GM19238 (cell line): ENCODE measurements around the gene PDE11A.

ENCODE experiments used
- DNase-seq: peaks from one replicate; pipeline ENCODE4 v3.0.0; 2011; ENCODE audit warnings: low spot score; ENCODE audit not compliant: insufficient read length

The PDE11A gene

DNA sequence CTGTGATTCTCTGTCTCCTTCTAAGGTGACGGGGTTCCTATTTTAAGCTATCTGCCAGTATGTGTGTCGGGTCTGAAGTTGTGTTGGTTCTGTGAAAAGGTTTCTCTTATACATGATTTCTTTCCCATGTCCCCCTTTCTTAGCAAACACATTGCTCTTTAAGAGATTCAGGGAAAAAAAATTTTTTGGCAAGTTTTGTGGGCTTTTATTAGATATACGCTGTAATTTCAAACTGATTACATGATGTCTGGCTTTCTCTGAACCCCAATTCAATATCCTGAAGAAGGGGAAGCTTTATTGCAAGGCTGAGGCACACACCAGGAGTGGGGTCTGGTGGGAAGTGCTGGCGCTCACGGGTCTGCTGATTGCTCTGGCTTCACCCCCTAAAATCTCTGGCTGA, 469.4 kb downstream of the PDE11A start:
- no peak for DNase-seq

DNA sequence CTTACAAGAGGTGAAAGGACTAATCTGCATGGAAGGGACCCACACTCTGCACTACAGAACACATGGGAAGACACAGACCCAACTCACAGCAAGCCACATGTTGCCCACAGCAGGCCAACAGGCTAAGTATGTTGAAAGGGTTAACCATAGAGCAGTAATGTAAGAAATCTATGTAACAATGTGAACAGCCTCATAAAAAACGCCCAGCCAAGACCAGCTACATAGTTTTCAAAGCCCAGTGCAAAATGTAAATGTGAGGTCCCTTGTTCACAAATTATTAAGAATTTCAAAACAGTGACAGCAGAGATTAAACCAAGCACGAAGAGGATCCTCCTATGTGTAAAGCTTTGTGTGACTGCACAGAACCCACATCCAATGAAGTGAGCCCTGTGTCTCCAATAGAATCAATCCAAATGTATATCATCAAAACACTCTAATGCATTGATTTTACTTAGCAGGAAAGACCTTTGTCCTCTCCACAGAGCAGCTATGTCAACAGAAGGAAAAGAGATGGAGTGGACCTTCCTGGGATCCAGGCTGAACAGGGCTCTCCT, 469.9 kb downstream of the PDE11A start:
- DNase-seq, result no peak

DNA sequence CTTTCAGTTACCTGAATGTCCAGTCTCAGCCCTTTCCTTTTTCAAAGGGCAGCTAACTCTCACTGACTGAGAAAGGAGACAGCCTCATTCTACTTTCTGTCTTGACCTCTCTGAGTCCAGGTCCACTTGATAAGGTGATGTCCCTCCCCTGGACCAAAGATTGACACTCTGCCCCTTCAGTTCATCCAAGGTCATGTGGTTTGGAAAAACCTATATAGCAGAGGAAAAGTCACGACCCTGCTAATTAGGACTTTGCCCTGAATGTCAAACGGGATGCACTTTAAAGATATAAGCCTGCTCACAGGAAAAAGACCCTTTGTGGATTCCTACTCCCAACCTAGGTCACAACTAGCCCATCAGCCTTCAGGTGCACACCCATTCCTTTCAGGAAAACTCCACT, 471.7 kb downstream of the PDE11A start:
- DNase-seq, result no peak

DNA sequence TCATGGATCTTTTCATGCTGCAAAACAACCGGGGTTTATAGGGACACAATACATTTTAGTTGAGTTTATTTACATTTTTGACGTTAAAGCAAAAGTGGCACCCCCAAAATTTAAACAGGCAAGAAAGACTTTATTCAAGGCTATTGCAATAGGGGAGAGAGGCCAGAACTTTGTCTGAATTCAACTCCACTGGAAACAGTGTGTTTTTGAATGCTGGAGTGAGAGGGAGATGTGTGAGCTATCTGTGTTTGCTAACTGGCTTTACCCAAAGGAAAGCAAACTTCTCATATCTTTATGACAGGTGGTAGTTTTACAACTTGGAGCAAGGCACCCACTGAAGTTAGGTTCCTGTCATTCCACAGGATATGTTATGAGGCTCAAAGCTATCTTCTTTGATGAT, 472.6 kb downstream of the PDE11A start:
- no peak for DNase-seq

DNA sequence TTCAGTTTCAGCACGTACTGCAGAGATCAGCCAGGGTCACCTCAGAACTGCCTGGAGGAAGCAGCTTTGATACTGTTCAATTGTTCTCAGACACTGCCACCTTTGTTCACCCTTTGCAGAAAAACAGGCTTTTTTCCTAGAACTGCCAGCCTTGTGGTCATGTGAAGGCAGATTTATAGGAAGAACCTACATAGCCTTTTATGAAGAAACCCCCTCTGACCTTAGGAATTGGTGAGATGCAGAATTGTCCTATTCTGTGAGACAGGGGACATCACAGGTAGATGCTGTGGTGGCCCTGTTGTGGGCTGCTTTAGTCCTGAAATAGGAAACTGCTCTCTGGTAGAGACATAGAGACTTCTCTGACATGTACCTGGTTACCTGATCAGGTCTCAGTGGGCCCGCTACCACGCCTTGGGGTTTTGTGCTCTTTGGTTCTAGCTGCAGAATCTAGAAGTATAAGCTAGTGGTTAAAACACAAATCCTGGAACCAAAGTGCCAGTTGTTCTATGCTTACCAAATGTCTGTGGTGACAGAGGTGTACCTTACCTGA, 473.4 kb downstream of the PDE11A start:
- DNase-seq, result no peak

DNA sequence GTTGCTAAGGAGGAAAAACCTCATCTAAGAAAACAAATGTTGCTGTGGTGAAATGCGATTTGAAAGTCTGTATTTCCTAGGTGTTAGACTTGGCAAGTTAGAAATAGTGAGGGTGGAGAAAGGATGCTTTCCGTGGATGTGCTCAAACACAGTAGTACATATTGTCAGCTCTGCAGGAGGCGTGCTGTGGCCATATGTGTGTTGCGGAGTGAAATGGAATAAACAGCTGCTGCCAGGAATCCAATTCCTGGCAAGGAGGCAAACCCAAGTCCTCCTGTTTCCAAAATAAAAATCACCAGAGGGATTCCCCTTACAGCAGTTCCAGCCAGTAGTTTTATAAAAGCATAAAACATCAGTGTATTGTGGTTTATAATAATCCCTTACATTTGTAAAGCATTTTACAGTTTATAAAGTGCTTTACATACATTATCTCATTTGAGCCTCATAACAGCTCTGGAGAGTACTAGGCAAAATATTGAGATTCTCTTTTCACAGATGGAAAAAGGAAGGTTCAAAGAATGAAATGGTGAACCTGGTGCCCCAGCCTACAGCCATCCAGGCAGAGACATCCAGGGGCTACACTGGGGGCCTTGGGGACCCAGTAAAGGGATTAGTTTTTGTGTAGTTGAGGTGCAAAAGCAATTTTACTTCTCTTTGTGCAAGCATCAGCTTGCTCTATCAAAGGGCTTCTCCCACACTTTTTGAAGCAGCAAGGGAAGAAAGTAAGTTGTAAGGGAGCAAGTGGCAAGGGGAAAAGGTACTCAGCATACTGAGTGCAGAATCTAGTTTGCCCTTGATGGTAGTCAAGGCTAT, 474.0 kb downstream of the PDE11A start:
- no peak for DNase-seq

DNA sequence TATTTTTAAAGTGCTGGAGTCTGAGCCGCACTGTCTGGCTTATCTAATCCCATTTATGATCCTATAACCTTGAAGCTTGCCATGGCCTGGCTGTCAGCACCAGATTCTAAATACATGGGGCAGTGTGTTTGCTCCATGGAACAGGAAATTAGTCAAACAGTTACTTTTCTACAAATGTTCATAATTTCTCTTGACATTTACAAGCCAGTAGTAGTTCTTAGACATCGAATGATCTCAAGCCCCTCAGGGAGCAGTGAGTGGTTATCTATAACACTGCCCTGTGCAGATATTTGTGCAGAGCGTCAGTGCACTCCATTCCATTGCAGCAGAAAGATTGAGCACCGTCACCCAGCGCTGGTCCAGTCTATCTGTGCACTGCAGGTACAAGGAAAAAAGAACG, 474.8 kb downstream of the PDE11A start:
- DNase-seq, result no peak

DNA sequence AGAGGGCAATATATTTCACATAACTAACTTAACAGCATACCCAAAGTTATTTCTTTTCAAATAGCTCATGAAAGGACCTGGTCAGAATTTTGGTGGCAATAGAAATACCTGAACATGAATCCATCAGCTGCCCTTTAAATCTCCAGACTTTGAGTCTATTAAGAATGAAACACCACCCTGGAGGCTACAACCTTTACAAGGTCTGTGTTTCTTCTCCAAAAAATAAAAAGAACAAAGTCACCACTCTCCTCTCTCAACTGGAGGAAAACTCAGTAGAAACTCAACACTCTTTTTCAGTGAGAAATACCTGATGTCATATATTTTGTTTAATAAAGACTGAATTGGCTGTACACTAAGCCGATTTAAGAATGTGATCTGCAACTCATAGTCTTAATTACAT, 475.7 kb downstream of the PDE11A start:
- DNase-seq, result no peak

DNA sequence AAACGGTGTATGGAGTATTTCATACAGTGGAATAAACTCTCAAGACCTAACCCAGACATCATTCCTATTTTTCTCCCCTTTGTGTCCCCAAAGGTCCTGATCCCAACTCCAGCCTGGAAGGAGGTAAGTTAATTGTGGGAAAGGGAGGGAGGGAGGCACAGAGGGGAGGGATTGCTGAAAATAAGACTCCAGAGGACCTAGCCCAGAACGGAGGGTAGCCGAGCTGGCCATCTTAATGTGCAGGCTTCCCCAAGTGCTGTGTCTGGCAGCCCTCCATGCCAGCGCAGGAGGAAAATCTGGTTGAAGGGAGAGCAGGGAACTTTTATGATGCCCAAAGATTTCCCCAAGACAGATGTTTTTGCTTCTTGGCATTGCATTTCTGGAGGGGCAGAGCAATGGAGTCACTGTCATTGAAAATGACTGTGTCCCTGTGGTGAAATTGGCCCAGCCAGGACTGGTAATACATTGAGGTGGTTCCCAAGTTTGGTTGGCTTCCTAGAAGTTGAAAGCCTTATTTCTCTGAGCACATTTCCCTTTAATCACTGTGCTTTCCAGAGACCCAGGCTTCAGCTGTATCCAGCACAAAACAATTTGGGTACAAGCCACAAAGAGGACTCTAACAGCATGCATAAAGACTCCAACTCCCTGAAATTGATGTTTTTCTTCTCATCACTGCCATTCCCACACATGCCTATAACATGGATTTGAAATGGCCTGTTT, 477.3 kb downstream of the PDE11A start:
- no peak for DNase-seq

DNA sequence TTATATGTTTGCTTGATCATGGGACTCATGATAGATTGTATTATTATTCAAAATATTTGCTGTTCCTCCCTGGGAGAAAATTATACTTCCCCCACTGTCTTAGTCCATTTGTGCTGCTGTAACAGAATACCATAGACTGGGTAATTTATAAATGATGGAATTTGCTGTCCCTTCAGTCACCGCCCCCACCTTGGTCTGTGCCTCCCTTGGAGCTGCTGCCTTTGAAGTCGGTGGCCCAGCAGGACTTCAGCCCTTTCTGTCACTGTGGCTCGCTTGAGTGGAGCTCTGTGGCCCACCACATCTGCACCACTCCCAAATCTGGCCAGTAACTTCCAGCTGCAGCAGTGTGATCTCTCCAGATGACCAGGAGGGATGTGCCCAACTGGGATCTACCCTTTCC, 479.2 kb downstream of the PDE11A start:
- no peak for DNase-seq

DNA sequence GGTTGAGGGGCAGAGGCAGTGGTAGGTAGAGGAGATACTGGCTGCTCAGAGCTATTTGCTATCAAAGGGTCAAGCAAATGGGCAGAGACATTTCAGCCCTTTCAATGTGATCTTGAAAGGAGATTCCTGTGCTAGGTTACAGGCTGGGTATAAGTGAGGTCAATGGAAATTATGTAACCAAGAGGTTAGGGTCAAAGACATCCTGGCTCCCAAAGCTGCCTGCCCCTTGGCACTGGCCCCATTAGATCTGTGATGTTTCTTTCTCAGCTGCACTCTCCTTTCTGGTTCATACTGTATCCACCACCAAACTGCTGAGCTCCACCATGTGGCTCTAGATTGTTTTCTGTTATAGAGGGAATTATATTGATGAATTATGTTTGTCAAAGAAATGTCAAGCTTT, 479.6 kb downstream of the PDE11A start:
- no peak for DNase-seq

DNA sequence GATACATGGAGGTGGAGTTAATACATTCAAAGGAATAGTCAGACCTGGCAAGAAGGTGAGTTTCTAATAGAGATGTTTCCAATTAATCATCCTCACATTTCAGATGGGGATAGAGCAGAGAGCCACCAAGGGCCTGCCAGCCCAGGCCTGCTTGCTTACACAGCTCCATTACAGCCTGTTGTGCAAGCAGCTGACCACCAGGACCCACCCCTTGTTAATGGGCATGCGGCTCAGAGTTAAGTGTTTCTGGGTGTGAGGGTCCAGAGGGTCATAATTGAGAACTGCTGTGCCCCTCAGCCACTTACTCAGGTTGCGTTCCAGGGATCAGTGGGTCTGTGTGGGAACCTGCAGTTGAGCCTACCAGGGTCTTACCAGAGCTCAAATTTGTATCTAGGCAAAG, 480.2 kb downstream of the PDE11A start:
- DNase-seq, result no peak

DNA sequence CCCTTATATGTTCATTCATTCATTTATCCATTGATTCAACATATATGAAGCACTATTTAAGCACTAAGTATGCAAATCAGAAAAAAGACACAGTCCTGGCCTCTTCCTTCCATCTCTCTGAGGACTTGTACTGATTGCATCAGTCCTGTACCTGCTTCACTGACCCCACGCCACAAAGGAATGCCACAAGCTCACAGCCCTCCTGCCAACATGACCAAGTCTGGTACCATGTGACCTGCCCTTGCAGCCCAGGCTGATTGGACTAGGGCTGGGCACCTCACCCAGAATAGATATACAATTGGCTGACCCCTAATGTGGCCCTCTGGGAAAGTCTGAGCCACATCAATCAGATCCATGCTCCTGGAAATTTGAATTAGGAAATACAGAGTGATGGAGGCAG, 483.4 kb downstream of the PDE11A start:
- no peak for DNase-seq

DNA sequence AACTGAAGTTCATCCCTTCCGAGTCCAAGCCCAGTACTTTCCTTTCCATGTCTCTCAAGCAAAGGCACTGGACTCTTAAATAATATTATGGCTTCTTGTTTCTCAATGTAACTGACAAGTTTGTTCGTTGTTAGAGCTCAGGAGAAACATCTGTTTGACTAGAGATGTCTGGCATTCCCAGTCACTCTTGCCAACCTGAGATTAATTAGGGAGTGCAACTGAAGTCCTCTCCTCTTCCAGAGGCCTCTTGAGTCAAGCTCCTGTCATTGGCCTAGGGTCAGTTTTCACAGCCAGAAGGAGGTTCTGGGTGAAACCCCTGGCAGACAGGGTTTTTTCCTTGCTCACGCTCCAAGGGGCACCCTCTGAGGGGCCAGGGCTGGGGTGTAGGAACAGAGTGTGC, 483.9 kb downstream of the PDE11A start:
- no peak for DNase-seq

DNA sequence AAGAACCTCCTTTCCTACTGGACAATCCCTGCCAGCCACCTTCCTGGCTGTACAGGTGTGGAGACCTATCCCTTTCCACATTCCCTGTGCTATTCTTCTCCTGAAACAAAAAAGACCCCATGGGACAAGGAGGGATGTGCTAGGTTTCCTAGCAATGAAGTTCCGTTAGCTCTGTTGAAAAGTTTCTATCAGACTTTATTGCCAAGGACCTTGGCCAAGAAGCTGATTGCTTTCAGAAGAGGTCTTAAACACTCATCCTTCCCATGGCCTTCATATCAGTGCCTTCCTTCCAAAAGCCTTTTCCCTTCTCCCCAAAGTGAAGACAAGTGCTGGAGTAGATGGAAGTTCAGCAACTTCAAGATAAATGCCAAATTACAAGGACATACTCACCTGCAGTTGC, 485.2 kb downstream of the PDE11A start:
- no peak for DNase-seq

DNA sequence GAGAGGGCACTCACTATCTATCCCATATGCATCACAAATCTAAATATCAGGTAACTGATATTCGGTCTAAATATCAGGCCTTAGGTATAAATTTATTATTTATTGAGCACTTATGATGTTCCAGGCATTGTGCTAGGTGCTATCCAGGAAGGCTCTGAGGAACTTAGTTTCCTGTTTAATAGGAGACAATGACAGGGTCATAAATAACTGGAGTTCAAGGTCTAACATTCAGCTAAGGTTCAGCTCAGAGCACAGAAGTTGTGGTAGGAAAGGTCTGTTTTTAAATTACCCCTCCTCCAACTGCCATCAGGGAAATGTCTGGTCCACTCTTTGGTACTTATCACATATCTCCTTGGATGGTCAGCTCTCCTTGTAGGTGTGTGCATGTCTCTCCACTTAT, 486.4 kb downstream of the PDE11A start:
- no peak for DNase-seq

DNA sequence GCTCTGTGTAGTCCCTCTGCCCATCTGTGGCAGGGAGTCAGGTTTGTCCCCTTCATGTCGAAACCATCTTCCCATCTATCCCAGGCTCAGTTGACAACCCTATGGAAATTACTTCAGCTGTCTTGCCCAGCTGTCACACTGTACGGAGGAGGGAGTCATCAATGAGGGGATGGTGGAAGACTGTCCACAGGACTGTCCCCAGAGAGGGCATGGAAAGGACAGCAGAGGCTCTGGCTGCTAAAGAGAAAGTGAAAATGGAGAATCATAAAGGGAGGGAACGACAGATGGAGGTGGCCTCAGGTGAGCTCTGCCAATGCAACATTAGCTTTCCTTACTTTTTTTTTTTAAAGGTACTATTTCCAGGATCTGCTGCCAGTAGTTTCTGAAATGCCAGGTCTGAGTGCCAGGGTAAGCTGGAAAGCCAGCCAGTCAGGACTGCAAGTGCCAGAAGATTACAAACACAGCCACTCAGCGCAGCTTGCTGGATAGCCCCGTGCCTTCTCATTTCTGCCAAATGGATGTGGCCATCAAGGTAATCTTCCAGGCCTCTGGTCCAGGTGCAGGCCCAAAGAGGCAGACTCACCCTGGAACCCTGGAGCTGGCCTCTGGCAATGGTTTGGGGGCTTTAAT, 487.2 kb downstream of the PDE11A start:
- DNase-seq, result no peak

DNA sequence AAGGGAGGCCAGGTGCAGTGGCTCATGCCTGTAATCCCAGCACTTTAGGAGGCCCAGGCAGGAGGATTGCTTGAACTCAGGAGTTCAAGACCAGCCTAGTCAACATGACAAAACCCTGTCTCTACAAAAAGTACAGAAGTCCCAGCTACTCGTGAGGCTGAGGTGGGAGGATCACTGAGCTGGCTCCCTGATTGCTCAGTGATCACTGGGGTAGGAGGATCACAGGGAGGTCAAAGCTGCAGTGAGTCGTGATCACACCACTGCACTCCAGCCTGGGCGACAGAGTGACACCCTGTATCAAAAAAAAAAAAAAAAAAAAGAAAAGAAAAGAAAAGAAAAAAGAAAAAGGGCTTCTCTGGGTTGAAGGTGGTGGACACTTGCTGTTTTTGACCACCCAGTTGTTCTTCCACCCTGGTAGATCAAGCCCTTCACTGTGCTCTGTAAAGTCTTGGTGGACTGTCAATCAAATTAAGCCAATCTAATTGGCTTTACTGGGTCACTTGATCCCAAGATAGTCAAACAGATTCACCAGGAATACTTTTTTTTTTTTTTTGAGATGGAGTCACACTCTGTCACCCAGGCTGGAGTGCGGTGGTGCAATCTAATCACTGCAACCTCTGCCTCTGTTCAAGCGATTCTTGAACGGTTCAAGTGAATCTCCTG, 488.4 kb downstream of the PDE11A start:
- no peak for DNase-seq

DNA sequence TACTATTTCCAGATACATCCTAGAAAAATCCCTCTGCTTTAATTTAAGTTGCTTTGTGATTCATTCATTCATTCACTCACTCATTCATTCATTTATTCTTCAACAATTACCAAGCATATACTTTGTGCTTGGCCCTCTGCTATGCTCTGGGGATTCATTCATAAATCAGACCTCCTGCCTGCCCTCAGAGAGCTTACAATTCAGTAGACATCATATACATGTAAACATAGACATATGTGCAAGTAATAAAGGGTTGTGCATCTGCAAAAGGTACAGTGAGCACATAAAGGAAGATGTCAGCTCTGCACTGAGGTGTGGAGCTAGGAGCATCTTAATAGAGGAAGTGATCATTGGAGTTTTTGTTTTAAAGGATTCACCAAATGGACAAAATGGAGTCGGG, 490.6 kb downstream of the PDE11A start:
- DNase-seq, result no peak

DNA sequence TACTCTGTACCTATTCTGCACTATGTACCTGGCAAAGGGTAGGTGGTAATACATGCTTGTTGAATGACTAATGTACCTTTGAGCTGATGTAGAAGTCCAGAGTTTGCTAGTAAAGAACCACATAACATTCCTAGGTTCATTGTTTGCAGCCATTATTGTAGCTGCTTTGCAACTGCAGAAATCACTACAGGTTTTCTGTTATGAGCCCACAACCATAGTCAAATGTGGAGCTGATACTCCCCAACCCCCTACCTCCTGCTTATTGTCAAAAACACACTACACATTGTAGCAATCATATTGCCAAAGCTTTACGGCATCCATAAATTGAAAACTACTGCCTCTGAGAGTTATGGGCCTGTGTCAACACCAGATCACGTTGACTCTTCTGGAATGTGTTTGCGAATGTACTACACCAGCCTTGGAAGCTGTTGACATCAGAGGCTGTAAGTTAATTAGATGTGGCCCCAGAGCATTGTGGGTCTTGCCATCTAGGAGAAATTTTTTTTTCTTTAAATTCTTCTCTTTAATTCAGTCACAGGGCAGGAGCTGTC, 493.0 kb downstream of the PDE11A start:
- no peak for DNase-seq

DNA sequence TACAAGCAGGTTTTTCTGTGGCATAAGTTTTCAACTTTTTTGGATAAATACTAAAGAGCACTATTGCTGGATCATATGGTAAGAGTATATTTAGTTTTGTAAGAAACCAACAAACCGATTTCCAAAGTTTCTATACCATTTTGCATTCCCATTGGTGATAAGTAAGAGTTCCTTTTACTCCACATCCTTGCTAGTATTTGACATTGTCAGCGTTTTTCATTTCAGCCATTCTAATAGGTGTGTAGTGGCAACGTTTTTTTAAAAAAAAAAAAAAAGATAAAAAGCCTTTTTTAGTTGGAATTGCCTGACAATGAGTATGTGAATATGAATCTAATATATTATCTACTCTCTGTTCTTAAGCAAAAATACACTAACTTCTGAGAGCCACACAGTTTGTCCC, 494.1 kb downstream of the PDE11A start:
- no peak for DNase-seq
